ACC112 (cell line): ENCODE data around the gene ERICH3.

Experiments
- H2AFZ ChIP-seq: fragments of 200-600 bp; sonication (generic); one replicate; pipeline ENCODE4 v1.6.0; 2017; ENCODE audit warnings: antibody characterized with exemption, low read length; ENCODE audit not compliant: unreplicated experiment
- H3K27ac ChIP-seq: fragments of 200-600 bp; sonication (generic); 2 replicates; pipeline ENCODE4 v1.5.1; 2014; ENCODE audit warnings: low read depth, mild to moderate bottlenecking, antibody characterized with exemption, low read length, moderate library complexity
- H3K27me3 ChIP-seq: fragments of 200-600 bp; sonication (generic); 2 replicates; pipeline ENCODE4 v1.6.1; 2014; ENCODE audit warnings: mild to moderate bottlenecking, antibody characterized with exemption, low read length, moderate library complexity, mixed read lengths; ENCODE audit not compliant: insufficient read depth
- H3K36me3 ChIP-seq: fragments of 200-600 bp; sonication (generic); 2 replicates; pipeline ENCODE4 v1.6.1; 2016; ENCODE audit warnings: mild to moderate bottlenecking, antibody characterized with exemption, low read length, moderate library complexity, mixed read lengths; ENCODE audit not compliant: insufficient read depth
- H3K4me1 ChIP-seq: fragments of 200-600 bp; sonication (generic); one replicate; pipeline ENCODE4 v1.6.1; 2016; ENCODE audit warnings: low read length, mixed read lengths; ENCODE audit not compliant: insufficient read depth, unreplicated experiment, control insufficient read depth
- H3K4me3 ChIP-seq: fragments of 200-600 bp; sonication (generic); 2 replicates; pipeline ENCODE4 v1.5.1; 2014; ENCODE audit warnings: mild to moderate bottlenecking, low read depth, low read length
- H3K79me2 ChIP-seq: fragments of 200-600 bp; sonication (generic); one replicate; pipeline ENCODE4 v1.6.0; 2016; ENCODE audit warnings: low read length; ENCODE audit not compliant: control insufficient read depth, unreplicated experiment, insufficient read depth

The ERICH3 gene

DNA sequence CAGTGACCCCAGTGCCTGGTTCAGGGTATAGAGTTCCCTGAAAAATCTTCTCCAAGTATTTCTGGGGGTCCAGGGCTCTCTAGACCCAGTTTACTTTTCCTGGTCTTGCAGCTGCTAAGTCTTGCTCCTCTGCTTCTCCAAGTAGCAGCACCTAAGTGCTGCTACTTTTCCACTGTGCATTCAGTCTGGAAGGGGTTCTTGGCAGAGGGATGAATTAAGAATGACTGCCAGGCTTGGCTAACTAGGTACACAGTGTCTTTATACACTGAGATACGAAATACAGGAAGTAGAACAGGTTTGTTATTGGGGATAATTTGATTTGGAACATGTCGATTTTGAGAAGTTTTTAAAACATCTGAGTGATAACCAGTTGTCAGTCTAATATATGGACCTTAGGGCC is 24.2 kb upstream of the ERICH3 start:
- no peak overlapping the region for H3K4me3 ChIP-seq
- peaks cover 8% of the 10 kb centered on the region for H3K4me1 ChIP-seq
- H3K27me3 ChIP-seq: no peaks in the 10 kb centered on the region
- no peaks in the 10 kb centered on the region for H3K79me2 ChIP-seq
- no peak overlapping the region for H2AFZ ChIP-seq
- 0 out of 2 replicates have a peak, but pooled peaks cover 5% of the 10 kb centered on the region for H3K36me3 ChIP-seq
- no peak overlapping the region for H3K27ac ChIP-seq

DNA sequence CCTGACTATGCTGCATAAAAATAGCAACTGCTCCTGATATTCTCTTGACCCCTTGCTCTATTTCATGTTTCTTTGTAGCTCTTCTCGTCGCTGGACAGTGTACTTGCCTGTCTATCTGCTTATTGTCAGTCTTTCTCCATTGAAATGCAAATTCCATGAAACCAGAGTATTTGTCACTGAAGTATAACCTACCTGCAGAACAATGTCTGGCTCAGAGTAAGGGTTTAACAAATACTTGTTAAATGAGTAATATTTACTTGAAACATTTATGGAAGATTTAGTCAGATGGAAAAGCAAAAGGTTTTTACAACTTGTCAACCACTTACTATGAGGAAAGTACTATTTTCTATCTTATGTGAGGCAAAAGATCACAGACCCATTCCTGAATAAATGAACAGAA is 19.9 kb upstream of the ERICH3 start:
- H3K27ac ChIP-seq: no peak overlapping the region
- no peaks in the 10 kb centered on the region for H3K36me3 ChIP-seq
- no peaks in the 10 kb centered on the region for H3K27me3 ChIP-seq
- H2AFZ ChIP-seq: no peak overlapping the region
- H3K79me2 ChIP-seq: no peaks in the 10 kb centered on the region
- H3K4me1 ChIP-seq: peaks cover 8% of the 10 kb centered on the region
- H3K4me3 ChIP-seq: no peak overlapping the region

DNA sequence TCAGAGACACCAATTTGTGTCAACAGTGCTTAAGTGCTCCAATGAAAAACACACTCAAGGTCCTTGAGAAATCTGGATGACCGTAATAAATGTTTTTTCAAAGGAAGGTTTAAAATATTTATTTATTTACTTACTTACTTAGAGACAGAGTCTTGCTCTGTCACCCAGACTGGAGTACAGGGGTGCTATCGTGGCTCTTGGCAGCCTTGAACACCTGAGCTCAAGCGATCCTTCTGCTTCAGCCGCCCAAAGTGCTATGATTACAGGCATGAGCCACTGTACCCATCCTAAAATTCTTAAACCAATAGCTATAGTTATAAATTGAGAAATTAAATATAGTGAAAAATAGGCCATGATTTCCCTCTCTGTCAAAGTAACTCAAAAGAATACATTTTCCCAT is 17.3 kb upstream of the ERICH3 start:
- Histone ChIP-seq H3K27me3 (no peaks in the 10 kb centered on the region; the same call in 1 of the 2 replicates), H3K79me2 (no peaks in the 10 kb centered on the region), H3K4me3 (no peak overlapping the region), H3K36me3 (no peaks in the 10 kb centered on the region), H3K4me1 (peaks cover 8% of the 10 kb centered on the region), H2AFZ (no peak overlapping the region), H3K27ac (no peak overlapping the region)

DNA sequence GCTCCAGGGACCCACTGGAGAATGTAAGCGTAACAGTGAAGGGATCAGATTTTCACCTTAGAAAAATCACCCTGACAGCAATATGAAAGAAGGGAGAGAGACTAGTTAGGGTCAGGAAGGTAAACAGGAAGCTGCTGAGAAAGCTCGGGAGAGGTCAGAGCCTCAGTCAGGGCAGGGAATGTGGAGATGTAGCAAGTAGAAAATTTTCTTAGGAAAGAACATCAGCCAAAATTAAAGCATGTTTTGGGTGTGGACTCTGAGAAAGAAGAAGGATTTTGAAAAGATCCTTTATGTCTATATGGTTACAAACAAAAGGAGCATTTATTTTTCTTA is 16.7 kb upstream of the ERICH3 start:
- Histone ChIP-seq H3K27me3 (no peaks in the 10 kb centered on the region; the same call in 1 of the 2 replicates), H3K79me2 (no peaks in the 10 kb centered on the region), H3K4me1 (peaks cover 8% of the 10 kb centered on the region), H2AFZ (peak overlapping the region; percentile 63), H3K36me3 (no peaks in the 10 kb centered on the region), H3K27ac (no peak overlapping the region), H3K4me3 (no peak overlapping the region)

DNA sequence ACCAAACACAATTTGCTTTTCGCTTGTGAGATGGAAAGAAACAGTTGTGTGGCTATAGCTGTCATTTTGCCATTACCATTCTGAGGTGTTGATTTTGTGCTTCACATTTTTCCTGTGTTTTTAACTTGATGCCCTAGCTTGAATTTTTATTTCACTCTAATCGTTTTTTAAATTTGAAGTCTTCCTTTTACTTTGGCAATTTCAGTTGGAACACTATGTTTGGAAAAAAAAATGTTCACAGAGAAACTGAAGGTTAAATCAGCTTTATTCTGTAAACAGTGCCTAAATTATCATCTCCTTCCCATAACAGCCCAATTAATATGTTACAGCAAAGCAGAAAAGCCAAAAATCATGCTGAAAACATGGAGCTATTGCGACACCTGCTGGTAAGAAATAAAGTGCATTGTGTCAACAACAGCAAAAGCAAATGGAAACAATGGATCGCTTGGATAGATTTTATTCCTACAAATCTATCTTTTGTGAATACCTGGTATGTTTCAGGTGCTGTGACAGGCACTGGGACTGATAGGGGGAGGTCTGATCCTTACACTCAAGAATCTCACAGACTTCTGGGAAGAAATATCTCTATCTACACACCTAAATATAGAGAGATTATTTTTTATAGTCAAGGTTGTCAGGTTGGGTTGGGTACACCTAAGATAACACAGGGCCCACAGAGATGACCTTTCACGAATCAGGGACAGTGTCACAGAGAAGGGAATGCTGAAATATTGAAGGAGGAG is 16.2 kb upstream of the ERICH3 start:
- Histone ChIP-seq H3K79me2 (no peaks in the 10 kb centered on the region), H3K27ac (no peak overlapping the region)

DNA sequence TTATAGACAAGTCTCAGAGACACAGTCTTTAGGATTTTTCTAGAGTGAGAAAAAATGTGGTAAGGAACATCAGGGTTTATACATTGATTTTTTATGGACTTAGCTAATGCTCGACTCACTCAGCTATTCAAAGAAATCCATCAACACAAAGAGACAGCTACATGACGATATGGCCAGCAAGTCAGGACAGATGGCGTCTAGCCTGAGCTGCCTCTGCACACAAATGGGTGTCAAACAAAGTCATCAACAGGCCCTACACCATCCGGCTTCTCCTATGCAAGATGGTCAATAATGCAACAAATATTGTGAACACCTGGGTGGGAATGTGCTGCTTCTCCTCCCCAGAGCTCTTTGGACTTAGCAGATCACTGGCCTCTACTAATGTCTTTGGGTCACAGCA is 13.3 kb upstream of the ERICH3 start:
- H3K27ac ChIP-seq: no peak overlapping the region
- no peak overlapping the region for H3K4me3 ChIP-seq
- H3K4me1 ChIP-seq: no peaks in the 10 kb centered on the region
- peaks cover 22% of the 10 kb centered on the region for H3K27me3 ChIP-seq
- no peak overlapping the region for H2AFZ ChIP-seq
- no peaks in the 10 kb centered on the region for H3K36me3 ChIP-seq
- H3K79me2 ChIP-seq: no peaks in the 10 kb centered on the region

More for the DNA sequence above, 16.2 kb upstream of the ERICH3 start:
- Histone ChIP-seq H3K36me3 (no peaks in the 10 kb centered on the region), H3K4me3 (no peak overlapping the region), H3K4me1 (peaks cover 8% of the 10 kb centered on the region), H2AFZ (peak overlapping the region; percentile 63), H3K27me3 (no peaks in the 10 kb centered on the region; the same call in 1 of the 2 replicates)

DNA sequence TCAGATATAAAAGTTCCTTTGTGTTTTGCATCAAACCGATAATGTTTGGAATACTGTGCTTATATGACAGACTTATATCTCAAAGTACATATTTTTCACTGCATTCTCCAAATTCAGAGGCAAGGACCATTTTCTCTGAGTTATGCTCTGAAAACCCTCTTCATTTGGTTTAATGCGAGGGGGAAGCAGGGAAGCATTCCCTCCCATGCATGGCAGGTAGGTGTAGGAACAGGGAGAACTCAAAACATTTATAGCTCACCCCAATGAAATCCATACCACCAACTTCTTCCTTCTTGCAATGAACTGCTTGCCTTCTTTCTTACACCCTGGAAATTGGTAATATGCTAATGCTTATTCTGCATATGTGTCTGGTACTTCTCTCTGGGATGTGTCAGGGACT is 10.7 kb upstream of the ERICH3 start:
- Histone ChIP-seq H3K36me3 (no peaks in the 10 kb centered on the region), H3K27me3 (peaks cover 45% of the 10 kb centered on the region), H3K27ac (no peak overlapping the region), H3K4me3 (no peak overlapping the region), H2AFZ (no peak overlapping the region), H3K79me2 (no peaks in the 10 kb centered on the region), H3K4me1 (no peaks in the 10 kb centered on the region)

DNA sequence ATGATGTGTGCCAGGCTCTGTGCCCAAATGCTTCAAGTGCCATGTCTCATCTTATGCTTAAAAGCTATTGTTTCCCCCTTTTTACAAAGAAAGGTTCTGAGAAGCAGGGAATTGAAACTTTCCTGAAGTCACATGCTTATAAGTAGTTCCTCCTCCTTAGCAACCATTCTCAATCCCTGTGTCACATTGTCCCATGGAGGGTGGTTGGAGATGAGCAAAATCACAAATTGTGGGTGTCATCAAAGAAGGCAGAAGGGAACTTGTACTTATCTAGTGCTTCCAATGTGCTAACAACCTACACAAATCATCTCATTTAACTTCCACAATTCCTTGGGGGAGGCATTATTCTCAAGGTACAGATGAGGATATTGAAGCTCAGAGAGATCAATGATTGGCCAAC is 10.1 kb upstream of the ERICH3 start:
- Histone ChIP-seq H2AFZ (no peak overlapping the region), H3K27me3 (peaks cover 52% of the 10 kb centered on the region), H3K79me2 (no peaks in the 10 kb centered on the region), H3K36me3 (no peaks in the 10 kb centered on the region), H3K4me3 (no peak overlapping the region), H3K4me1 (no peaks in the 10 kb centered on the region), H3K27ac (no peak overlapping the region)

DNA sequence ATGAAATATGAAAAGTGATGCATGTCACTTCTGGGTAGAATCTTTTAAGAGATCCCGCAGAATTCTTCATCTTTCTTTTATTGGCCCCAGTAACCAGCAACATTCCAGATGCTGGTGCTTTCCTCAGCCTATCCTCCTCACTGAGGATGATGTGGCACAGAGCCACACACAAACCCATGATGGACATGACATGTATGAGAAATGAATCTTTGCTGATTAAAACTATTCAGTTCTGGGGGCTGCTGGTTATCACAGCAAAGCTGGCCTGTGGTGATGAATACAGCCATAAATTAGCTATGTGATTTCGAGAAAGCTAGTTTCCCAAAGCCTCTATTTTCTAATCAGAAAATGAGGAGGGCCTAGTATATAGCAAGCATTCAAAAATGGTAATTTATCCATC is 8.3 kb upstream of the ERICH3 start:
- H3K36me3 ChIP-seq: no peaks in the 10 kb centered on the region
- no peaks in the 10 kb centered on the region for H3K79me2 ChIP-seq
- no peak overlapping the region for H3K4me3 ChIP-seq
- H3K27ac ChIP-seq: no peak overlapping the region
- peaks cover 64% of the 10 kb centered on the region for H3K27me3 ChIP-seq
- H2AFZ ChIP-seq: no peak overlapping the region
- no peaks in the 10 kb centered on the region for H3K4me1 ChIP-seq

DNA sequence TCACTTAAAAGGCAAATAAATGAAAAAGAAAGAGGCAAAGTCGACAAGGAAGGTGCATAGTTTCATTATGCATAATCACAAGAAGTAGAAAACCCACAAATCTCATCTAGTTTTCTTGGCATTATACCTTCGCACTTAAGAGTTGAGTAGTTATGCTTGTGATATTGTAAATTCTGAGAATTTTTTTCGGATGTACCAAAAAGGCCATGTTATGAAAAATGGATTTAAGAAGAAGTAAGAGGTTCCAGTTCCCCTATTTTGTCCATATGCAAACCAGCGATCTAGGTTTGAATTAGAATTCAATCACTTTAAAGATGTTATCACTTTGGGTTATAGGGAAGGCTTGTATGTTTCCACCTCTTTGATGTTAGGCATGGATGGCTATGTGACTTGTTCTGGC is 7.9 kb upstream of the ERICH3 start:
- no peaks in the 10 kb centered on the region for H3K4me1 ChIP-seq
- H3K27ac ChIP-seq: no peak overlapping the region
- H3K4me3 ChIP-seq: no peak overlapping the region
- no peaks in the 10 kb centered on the region for H3K79me2 ChIP-seq
- H3K27me3 ChIP-seq: peaks cover 65% of the 10 kb centered on the region
- H2AFZ ChIP-seq: no peak overlapping the region
- no peaks in the 10 kb centered on the region for H3K36me3 ChIP-seq

DNA sequence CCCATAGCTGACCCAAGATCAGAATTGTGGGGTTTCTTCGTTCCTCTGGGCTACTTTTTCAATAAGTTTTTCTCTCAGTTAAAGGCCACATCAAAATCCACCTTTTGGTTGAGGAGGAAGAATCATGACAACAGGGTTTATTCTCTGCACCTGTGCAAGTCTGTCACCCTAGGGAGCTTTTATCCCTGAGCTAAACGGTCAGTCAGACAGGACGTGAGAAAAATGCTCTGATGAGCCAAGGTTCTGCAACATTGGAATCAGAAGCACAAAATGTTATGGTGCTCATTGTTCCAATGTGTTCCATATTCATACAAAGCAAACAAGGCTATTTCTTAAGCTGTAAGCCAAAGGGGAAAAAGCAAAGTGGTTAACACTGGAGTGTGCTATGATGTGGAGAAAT is 7.4 kb upstream of the ERICH3 start:
- H3K27me3 ChIP-seq: peaks cover 69% of the 10 kb centered on the region
- H3K4me3 ChIP-seq: no peak overlapping the region
- no peaks in the 10 kb centered on the region for H3K36me3 ChIP-seq
- no peaks in the 10 kb centered on the region for H3K79me2 ChIP-seq
- H2AFZ ChIP-seq: no peak overlapping the region
- no peaks in the 10 kb centered on the region for H3K4me1 ChIP-seq
- H3K27ac ChIP-seq: no peak overlapping the region
